IMR-90 (cell line): ENCODE measurements around the gene NSA2. TPM values are rescaled to one million over a fixed set of nuclear protein-coding genes. Genes with fewer than 3 reads are reported as not detected.

Source experiments
- ATAC-seq: fragments of 200-7000 bp; cut with Tn5 transposase; 2 replicates; pipeline ENCODE4 v1.9.1; 2020; ENCODE audit warnings: low read depth, mild to moderate bottlenecking, moderate library complexity
- BruUV-seq: library from RNA; stranded (reverse); fragments of 400-500 nt; replicated peaks from 2 replicates; lab custom pipeline; 2021; lab: Mats Ljungman, UMichigan
- CTCF ChIA-PET: fragments of 300-600 bp; formaldehyde crosslinking; extraction: SDS; loops from one replicate; lab custom pipeline; 2021; ENCODE audit warnings: antibody characterized with exemption; lab: Yijun Ruan, JAX
- POLR2A ChIA-PET: fragments of 300-600 bp; sonication (Branson Sonifier 250); formaldehyde crosslinking; loops from one replicate; lab custom pipeline; 2022; ENCODE audit warnings: antibody characterized with exemption; ENCODE audit not compliant: unreplicated experiment; lab: Charles Lee
- DNase-seq: peaks from one replicate; pipeline ENCODE4 v3.0.0; 2013
- H2AFZ ChIP-seq: replicated peaks from 2 replicates; pipeline ENCODE3; 2013; ENCODE audit warnings: low read length, mild to moderate bottlenecking; ENCODE audit not compliant: poor library complexity
- H2AK5ac ChIP-seq: 2 replicates; pipeline ENCODE4 v1.6.1; 2013; ENCODE audit warnings: low read depth, low read length, inconsistent platforms
- H2AK9ac ChIP-seq: replicated peaks from 2 replicates; pipeline ENCODE3; 2013; ENCODE audit warnings: mild to moderate bottlenecking, low read depth, low read length, moderate library complexity; ENCODE audit not compliant: poor library complexity
- H2BK120ac ChIP-seq: 2 replicates; pipeline ENCODE4 v1.6.1; 2013; ENCODE audit warnings: low read depth, low read length, inconsistent platforms
- H2BK15ac ChIP-seq: 3 replicates; pipeline ENCODE4 v1.6.1; 2013; ENCODE audit warnings: low read depth, low read length, inconsistent platforms
- H2BK20ac ChIP-seq: 2 replicates; pipeline ENCODE4 v1.6.1; 2013; ENCODE audit warnings: low read depth, mild to moderate bottlenecking, inconsistent platforms, low read length, moderate library complexity
- H2BK5ac ChIP-seq: 2 replicates; pipeline ENCODE4 v1.6.1; 2013; ENCODE audit warnings: mild to moderate bottlenecking, low read depth, low read length, inconsistent platforms; ENCODE audit not compliant: poor library complexity, severe bottlenecking
- H3K14ac ChIP-seq: replicated peaks from 2 replicates; pipeline ENCODE4 v1.6.1; 2013; ENCODE audit warnings: low read depth, low read length, inconsistent platforms
- H3K18ac ChIP-seq: 2 replicates; pipeline ENCODE4 v1.6.1; 2013; ENCODE audit warnings: low read depth, low read length, control low read depth
- H3K23ac ChIP-seq: 2 replicates; pipeline ENCODE4 v1.6.1; 2013; ENCODE audit warnings: low read depth, low read length, inconsistent platforms
- H3K27ac ChIP-seq: 2 replicates; pipeline ENCODE4 v1.5.1; 2013; ENCODE audit warnings: mild to moderate bottlenecking, control low read depth, low read length; ENCODE audit not compliant: insufficient read depth
- H3K27me3 ChIP-seq: 2 replicates; pipeline ENCODE4 v1.6.1; 2013; ENCODE audit warnings: low read length; ENCODE audit not compliant: control insufficient read depth, insufficient read depth
- H3K36me3 ChIP-seq: 2 replicates; pipeline ENCODE4 v1.6.1; 2013; ENCODE audit warnings: low read length, mixed read lengths; ENCODE audit not compliant: control insufficient read depth, insufficient read depth
- H3K4ac ChIP-seq: 2 replicates; pipeline ENCODE4 v1.6.1; 2013; ENCODE audit warnings: low read depth, low read length, inconsistent platforms
- H3K4me1 ChIP-seq: 2 replicates; pipeline ENCODE4 v1.6.1; 2013; ENCODE audit warnings: low read length, mixed read lengths; ENCODE audit not compliant: control insufficient read depth, insufficient read depth
- H3K4me2 ChIP-seq: 2 replicates; pipeline ENCODE4 v1.6.1; 2013; ENCODE audit warnings: low read depth, mild to moderate bottlenecking, control low read depth, low read length, moderate library complexity
- H3K4me3 ChIP-seq: 2 replicates; pipeline ENCODE4 v1.5.1; 2013; ENCODE audit warnings: low read depth, mild to moderate bottlenecking, control low read depth, low read length, moderate library complexity; ENCODE audit not compliant: insufficient read depth
- H3K56ac ChIP-seq: 2 replicates; pipeline ENCODE4 v1.6.1; 2013; ENCODE audit warnings: low read length, inconsistent platforms; ENCODE audit not compliant: insufficient read depth; ENCODE audit errors: extremely low read depth
- H3K79me1 ChIP-seq, 2 experiments: 2 replicates each; pipeline ENCODE4 v1.6.1; 2013; ENCODE audit warnings: low read length in 2 of 2, inconsistent platforms in 1 of 2, low read depth in 1 of 2
- H3K9ac ChIP-seq: 2 replicates; pipeline ENCODE4 v1.6.1; 2013; ENCODE audit warnings: low read depth, low read length, control low read depth
- H3K9me1 ChIP-seq: 2 replicates; pipeline ENCODE4 v1.6.1; 2013; ENCODE audit warnings: low read length, inconsistent platforms; ENCODE audit not compliant: insufficient read depth
- H3K9me3 ChIP-seq: 2 replicates; pipeline ENCODE4 v1.6.1; 2013; ENCODE audit warnings: low read length; ENCODE audit not compliant: control insufficient read depth, insufficient read depth
- H4K20me1 ChIP-seq: 2 replicates; pipeline ENCODE4 v1.6.1; 2013; ENCODE audit warnings: low read length, inconsistent platforms; ENCODE audit not compliant: insufficient read depth
- H4K5ac ChIP-seq: 2 replicates; pipeline ENCODE4 v1.6.1; 2013; ENCODE audit warnings: mild to moderate bottlenecking, low read depth, low read length, control low read depth
- H4K8ac ChIP-seq, 2 experiments: 2 replicates each; pipeline ENCODE4 v1.6.1; 2013; ENCODE audit warnings: low read depth in 2 of 2, low read length in 2 of 2, control low read depth in 1 of 2, inconsistent platforms in 1 of 2
- H4K91ac ChIP-seq: 2 replicates; pipeline ENCODE4 v1.6.1; 2013; ENCODE audit warnings: low read depth, low read length, inconsistent platforms; ENCODE audit not compliant: insufficient read depth
- BHLHE40 ChIP-seq: fragments of 150-350 bp; IDR thresholded peaks from 2 replicates; pipeline ENCODE4 v1.6.1; 2016; ENCODE audit warnings: mild to moderate bottlenecking, low read depth, low read length
- CEBPB ChIP-seq: IDR thresholded peaks from 2 replicates; pipeline ENCODE4 v1.6.1; 2012; ENCODE audit warnings: low read depth, low read length, improper control_type of control experiment
- CHD1 ChIP-seq: IDR thresholded peaks from 2 replicates; pipeline ENCODE4 v1.6.1; 2012; ENCODE audit warnings: low read depth, low read length, improper control_type of control experiment
- ELK1 ChIP-seq: fragments of 150-350 bp; IDR thresholded peaks from 2 replicates; pipeline ENCODE4 v1.6.1; 2016; ENCODE audit warnings: low read depth, mild to moderate bottlenecking, low read length, moderate library complexity, borderline replicate concordance
- FOS ChIP-seq: fragments of 150-350 bp; IDR thresholded peaks from 2 replicates; pipeline ENCODE4 v1.6.1; 2016; ENCODE audit warnings: low read depth, low read length
- MAFK ChIP-seq: IDR thresholded peaks from 2 replicates; pipeline ENCODE4 v1.6.1; 2012; ENCODE audit warnings: low read depth, low read length, improper control_type of control experiment
- MAZ ChIP-seq: IDR thresholded peaks from 2 replicates; pipeline ENCODE4 v1.6.1; 2012; ENCODE audit warnings: low read depth, mild to moderate bottlenecking, low read length, improper control_type of control experiment, moderate library complexity, borderline replicate concordance
- MXI1 ChIP-seq: IDR thresholded peaks from 2 replicates; pipeline ENCODE4 v1.6.1; 2012; ENCODE audit warnings: low read depth, mild to moderate bottlenecking, low read length, moderate library complexity, borderline replicate concordance
- NFE2L2 ChIP-seq: fragments of 150-350 bp; IDR thresholded peaks from 2 replicates; pipeline ENCODE4 v1.6.1; 2016; ENCODE audit warnings: low read depth, mild to moderate bottlenecking, low read length
- POLR2A ChIP-seq: IDR thresholded peaks from 2 replicates; pipeline ENCODE4 v1.6.1; 2012; ENCODE audit warnings: mild to moderate bottlenecking, low read depth, low read length
- RAD21 ChIP-seq: IDR thresholded peaks from 2 replicates; pipeline ENCODE4 v1.6.1; 2012; ENCODE audit warnings: low read length, improper control_type of control experiment
- RCOR1 ChIP-seq: IDR thresholded peaks from 2 replicates; pipeline ENCODE4 v1.6.1; 2012; ENCODE audit warnings: mild to moderate bottlenecking, low read length, improper control_type of control experiment; ENCODE audit not compliant: insufficient replicate concordance
- RFX5 ChIP-seq: IDR thresholded peaks from 2 replicates; pipeline ENCODE4 v1.8.0; 2012; ENCODE audit warnings: low read depth, mild to moderate bottlenecking, low read length, moderate library complexity
- SMC3 ChIP-seq: fragments of 150-350 bp; IDR thresholded peaks from 2 replicates; pipeline ENCODE4 v1.6.1; 2016; ENCODE audit warnings: low read depth, mild to moderate bottlenecking, antibody characterized with exemption, low read length, moderate library complexity
- USF2 ChIP-seq: fragments of 150-350 bp; IDR thresholded peaks from 2 replicates; pipeline ENCODE4 v1.6.1; 2017; ENCODE audit warnings: mild to moderate bottlenecking, antibody characterized with exemption, low read length, low read depth
- WGBS, 2 experiments: methylation state at CpG; one replicate each; pipeline versions ENCODE4 v1.1.5 to v1.1.7; 2013; ENCODE audit warnings: missing lambda C conversion rate in 2 of 2; ENCODE audit not compliant: insufficient read length in 1 of 2; ENCODE audit errors: extremely low coverage in 2 of 2; 5-methylcytosine and 5-hydroxymethylcytosine counted together
- dilution Hi-C: fragments of 300-500 bp; cut with HindIII; formaldehyde crosslinking; loops from one replicate; pipeline ENCODE4 v1.14.3; 2018; ENCODE audit warnings: low sequenced_read_pairs; ENCODE audit not compliant: unreplicated experiment
- in situ Hi-C: fragments of 300-500 bp; cut with MboI; formaldehyde crosslinking; loops from 3 replicates; pipeline ENCODE4 v1.14.3; 2019; ENCODE audit warnings: low sequenced_read_pairs, inconsistent platforms, mixed read lengths
- intact Hi-C: fragments of 100-400 bp; cut with micrococcal nuclease; formaldehyde crosslinking; loops from 2 replicates; pipeline ENCODE4 v1.10.0; 2022
- polyA plus RNA-seq, 3 experiments: library from polyadenylated mRNA; depleted of rRNA; stranded (reverse); fragments of >200 nt; gene quantifications; 2 replicates each; pipeline ENCODE4 v1.2.3, GENCODE V29; 2012; ENCODE audit warnings: low replicate concordance in 1 of 3
- total RNA-seq: library from RNA; depleted of rRNA; stranded (reverse); fragments of >200 nt; gene quantifications from 2 replicates; pipeline ENCODE4 v1.2.3, GENCODE V29; 2012
- TF ChIP-seq, protein P1 (sequence below): conservative IDR thresholded peaks from 2 replicates; pipeline ENCODE4 v1.5.1; 2012; ENCODE audit warnings: mild to moderate bottlenecking, low read depth, low read length, improper control_type of control experiment

NSA2 gene
- total and polyA plus RNA-seq, 2 of the 4 experiments (the other 2 are of a cell fraction) = 5.4 to 33.9 TPM

- Histone ChIP-seq H2AK9ac (no peak overlapping the region), H2AK5ac (no peak overlapping the region), H4K8ac (no peak overlapping the region), H3K9ac (no peak overlapping the region), H3K14ac (no peak overlapping the region), H2BK20ac (no peak overlapping the region), H3K4ac (no peak overlapping the region), H3K4me2 (no peak overlapping the region), H3K23ac (no peak overlapping the region), H3K4me1 (no peaks in the 10 kb centered on the region), H3K27me3 (no peaks in the 10 kb centered on the region), H4K91ac (no peak overlapping the region), H3K79me1 (no peaks in the 10 kb centered on the region), H3K9me1 (no peaks in the 10 kb centered on the region), H2AFZ (no peak overlapping the region), H3K27ac (no peak overlapping the region), H3K36me3 (no peaks in the 10 kb centered on the region), H3K18ac (no peak overlapping the region), H4K5ac (no peak overlapping the region), H2BK5ac (no peak overlapping the region), H3K9me3 (no peaks in the 10 kb centered on the region), H2BK120ac (no peak overlapping the region), H2BK15ac (no peak overlapping the region), H3K56ac (no peak overlapping the region), H3K4me3 (no peak overlapping the region), H4K20me1 (no peaks in the 10 kb centered on the region)
- intact Hi-C loops = no loop called here
- in situ Hi-C loops = no loop called here
- DNase-seq (no peak), ATAC-seq (no peak)
- TF ChIP-seq FOS (no peak), CEBPB (no peak), CHD1 (no peak), RCOR1 (no peak), NFE2L2 (no peak), MAZ (no peak), MAFK (no peak), RAD21 (no peak), POLR2A (no peak), USF2 (no peak), ELK1 (no peak), MXI1 (no peak), SMC3 (no peak), RFX5 (no peak), BHLHE40 (no peak)
- TF ChIP-seq, protein P1, sequence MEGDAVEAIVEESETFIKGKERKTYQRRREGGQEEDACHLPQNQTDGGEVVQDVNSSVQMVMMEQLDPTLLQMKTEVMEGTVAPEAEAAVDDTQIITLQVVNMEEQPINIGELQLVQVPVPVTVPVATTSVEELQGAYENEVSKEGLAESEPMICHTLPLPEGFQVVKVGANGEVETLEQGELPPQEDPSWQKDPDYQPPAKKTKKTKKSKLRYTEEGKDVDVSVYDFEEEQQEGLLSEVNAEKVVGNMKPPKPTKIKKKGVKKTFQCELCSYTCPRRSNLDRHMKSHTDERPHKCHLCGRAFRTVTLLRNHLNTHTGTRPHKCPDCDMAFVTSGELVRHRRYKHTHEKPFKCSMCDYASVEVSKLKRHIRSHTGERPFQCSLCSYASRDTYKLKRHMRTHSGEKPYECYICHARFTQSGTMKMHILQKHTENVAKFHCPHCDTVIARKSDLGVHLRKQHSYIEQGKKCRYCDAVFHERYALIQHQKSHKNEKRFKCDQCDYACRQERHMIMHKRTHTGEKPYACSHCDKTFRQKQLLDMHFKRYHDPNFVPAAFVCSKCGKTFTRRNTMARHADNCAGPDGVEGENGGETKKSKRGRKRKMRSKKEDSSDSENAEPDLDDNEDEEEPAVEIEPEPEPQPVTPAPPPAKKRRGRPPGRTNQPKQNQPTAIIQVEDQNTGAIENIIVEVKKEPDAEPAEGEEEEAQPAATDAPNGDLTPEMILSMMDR = no peak
- WGBS, 2 experiments = 77% methylated on average over 4 of the region's 6 CpGs; no CpG with 5 or more reads in 1 of the 2 experiments
- CTCF ChIA-PET = no interaction called here
- POLR2A ChIA-PET = no interaction called here
- BruUV-seq = no TSS peak
- dilution Hi-C loops = no loop called here
Observed at GRCh38 chr5:74786851-74787250, 19.8 kb downstream of the NSA2 start.
